ENCODE data around the gene STAC3.

DNA sequence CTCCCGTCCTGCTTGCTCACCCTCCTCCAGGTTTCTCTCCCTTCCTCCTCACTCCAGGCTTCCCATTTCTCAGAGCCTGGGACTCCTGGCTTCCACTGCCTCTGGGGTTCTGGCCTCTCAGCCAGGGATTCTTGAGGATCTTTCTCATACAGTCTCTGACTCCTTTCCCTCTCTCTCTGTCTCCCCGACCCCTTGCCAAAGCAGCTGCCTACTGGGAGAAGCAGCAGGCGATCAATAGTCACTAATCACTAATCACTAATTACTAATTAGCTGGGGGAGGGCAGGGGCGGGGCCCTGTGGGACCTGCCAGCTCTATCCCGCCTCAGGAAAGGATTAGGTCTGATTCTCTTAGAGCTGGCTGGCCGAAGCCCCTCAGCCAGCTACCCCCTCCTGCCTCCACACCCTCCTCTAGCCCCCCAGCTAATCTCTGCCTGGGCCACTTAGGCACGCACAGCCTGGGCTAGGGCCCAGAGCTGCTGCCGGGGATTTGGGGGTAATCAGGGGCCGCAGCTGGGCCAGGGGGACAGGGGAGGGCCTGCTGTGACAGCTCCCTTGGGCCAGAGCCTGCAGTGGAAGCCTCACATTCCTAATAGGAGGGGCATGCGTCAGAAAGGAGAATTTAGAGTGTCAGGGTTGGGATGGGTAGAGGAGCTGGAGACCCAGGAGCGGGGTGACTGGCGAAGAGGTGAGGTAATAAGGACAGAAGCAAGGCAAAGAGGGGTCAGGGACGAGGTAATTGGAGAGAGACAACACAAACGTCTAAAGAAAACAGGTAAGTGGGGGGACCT, 31.6 kb downstream of the STAC3 start:
- TF ChIP-seq, protein P1, sequence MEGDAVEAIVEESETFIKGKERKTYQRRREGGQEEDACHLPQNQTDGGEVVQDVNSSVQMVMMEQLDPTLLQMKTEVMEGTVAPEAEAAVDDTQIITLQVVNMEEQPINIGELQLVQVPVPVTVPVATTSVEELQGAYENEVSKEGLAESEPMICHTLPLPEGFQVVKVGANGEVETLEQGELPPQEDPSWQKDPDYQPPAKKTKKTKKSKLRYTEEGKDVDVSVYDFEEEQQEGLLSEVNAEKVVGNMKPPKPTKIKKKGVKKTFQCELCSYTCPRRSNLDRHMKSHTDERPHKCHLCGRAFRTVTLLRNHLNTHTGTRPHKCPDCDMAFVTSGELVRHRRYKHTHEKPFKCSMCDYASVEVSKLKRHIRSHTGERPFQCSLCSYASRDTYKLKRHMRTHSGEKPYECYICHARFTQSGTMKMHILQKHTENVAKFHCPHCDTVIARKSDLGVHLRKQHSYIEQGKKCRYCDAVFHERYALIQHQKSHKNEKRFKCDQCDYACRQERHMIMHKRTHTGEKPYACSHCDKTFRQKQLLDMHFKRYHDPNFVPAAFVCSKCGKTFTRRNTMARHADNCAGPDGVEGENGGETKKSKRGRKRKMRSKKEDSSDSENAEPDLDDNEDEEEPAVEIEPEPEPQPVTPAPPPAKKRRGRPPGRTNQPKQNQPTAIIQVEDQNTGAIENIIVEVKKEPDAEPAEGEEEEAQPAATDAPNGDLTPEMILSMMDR (IDR thresholded peaks at IDR 0.05; ENCODE audit: borderline replicate concordance, extremely low read depth, low read length, poor library complexity, severe bottlenecking) = no peak
- TF ChIP-seq EZH2 (IDR thresholded peaks at IDR 0.05; ENCODE audit: borderline replicate concordance, low read depth, low read length, severe bottlenecking) = no peak
